KMS-11 (cell line): Measurements from ENCODE around the gene KIF7.
A peak's percentile ranks its signal among the peaks of the same experiment; 100 is the strongest.

Experiments used
- H2AFZ ChIP-seq: fragments of 200-600 bp; sonication (generic); 2 replicates; pipeline ENCODE4 v1.6.1; 2016; ENCODE audit warnings: antibody characterized with exemption, mixed run types, low read depth
- H3K27ac ChIP-seq: fragments of 200-600 bp; sonication (generic); 2 replicates; pipeline ENCODE4 v1.6.1; 2016; ENCODE audit warnings: mild to moderate bottlenecking, mixed run types
- H3K27me3 ChIP-seq: fragments of 200-600 bp; sonication (generic); 2 replicates; pipeline ENCODE4 v1.6.1; 2017; ENCODE audit warnings: mild to moderate bottlenecking, low read depth, mixed run types, moderate library complexity; ENCODE audit not compliant: insufficient read depth
- H3K36me3 ChIP-seq: fragments of 200-600 bp; sonication (generic); 2 replicates; pipeline ENCODE4 v1.6.1; 2017; ENCODE audit warnings: mild to moderate bottlenecking, mixed run types; ENCODE audit not compliant: insufficient read depth
- H3K4me1 ChIP-seq: fragments of 200-600 bp; sonication (generic); 2 replicates; pipeline ENCODE4 v1.6.1; 2016; ENCODE audit warnings: mild to moderate bottlenecking, low read depth, mixed run types; ENCODE audit not compliant: poor library complexity, severe bottlenecking
- H3K4me2 ChIP-seq: fragments of 200-600 bp; sonication (generic); 2 replicates; pipeline ENCODE4 v1.7.0; 2016; ENCODE audit warnings: mild to moderate bottlenecking, mixed run types
- H3K4me3 ChIP-seq: fragments of 200-600 bp; sonication (generic); IDR thresholded peaks from 2 replicates; pipeline ENCODE4 v1.6.1; 2017; ENCODE audit warnings: low read depth, low read length, mixed read lengths; ENCODE audit not compliant: insufficient read depth
- H3K79me2 ChIP-seq: fragments of 200-600 bp; sonication (generic); 2 replicates; pipeline ENCODE4 v1.6.1; 2016; ENCODE audit warnings: low read depth, mixed run types; ENCODE audit not compliant: insufficient read depth
- H3K9ac ChIP-seq: fragments of 200-600 bp; sonication (generic); 2 replicates; pipeline ENCODE4 v1.6.1; 2016; ENCODE audit warnings: mild to moderate bottlenecking, mixed run types
- H4K20me1 ChIP-seq: fragments of 200-600 bp; sonication (generic); 2 replicates; pipeline ENCODE4 v1.6.1; 2016; ENCODE audit warnings: mild to moderate bottlenecking, mixed run types; ENCODE audit not compliant: insufficient read depth
- CTCF ChIP-seq: fragments of 200-600 bp; sonication (generic); conservative IDR thresholded peaks from 2 replicates; pipeline ENCODE4 v1.6.1; 2017; ENCODE audit warnings: low read depth, mild to moderate bottlenecking, antibody characterized with exemption, low read length, moderate library complexity, mixed read lengths

The KIF7 gene

GRCh38 chr15:89649013-89649625, 6.1 kb downstream of the KIF7 start:
- Histone ChIP-seq H3K4me2 (no peak overlapping the region), H2AFZ (no peak overlapping the region), H4K20me1 (no peaks in the 10 kb centered on the region), H3K36me3 (no peaks in the 10 kb centered on the region), H3K27ac (no peak overlapping the region), H3K4me3 (no peak overlapping the region), H3K27me3 (no peaks in the 10 kb centered on the region), H3K9ac (no peak overlapping the region), H3K79me2 (no peaks in the 10 kb centered on the region), H3K4me1 (peaks cover 3% of the 10 kb centered on the region)
- TF ChIP-seq CTCF = no peak

GRCh38 chr15:89648106-89649012, 6.9 kb downstream of the KIF7 start:
- H3K79me2 ChIP-seq = no peaks in the 10 kb centered on the region
- no peak for TF ChIP-seq CTCF
- no peak overlapping the region for H3K4me2 ChIP-seq
- H3K4me3 ChIP-seq = no peak overlapping the region
- H3K9ac ChIP-seq = no peak overlapping the region
- H3K27me3 ChIP-seq = no peaks in the 10 kb centered on the region
- no peak overlapping the region for H3K27ac ChIP-seq
- no peak overlapping the region for H2AFZ ChIP-seq
- peaks cover 3% of the 10 kb centered on the region for H3K4me1 ChIP-seq
- no peaks in the 10 kb centered on the region for H4K20me1 ChIP-seq
- H3K36me3 ChIP-seq = no peaks in the 10 kb centered on the region

- H3K4me2 ChIP-seq = peak overlapping the region; percentile 76; the same call in 1 of the 2 replicates
- peak; percentile 86 for TF ChIP-seq CTCF
- H3K36me3 ChIP-seq = no peaks in the 10 kb centered on the region
- peaks cover 3% of the 10 kb centered on the region for H3K4me1 ChIP-seq
- no peak overlapping the region for H3K27ac ChIP-seq
- no peak overlapping the region for H3K9ac ChIP-seq
- H3K79me2 ChIP-seq = no peaks in the 10 kb centered on the region
- peak overlapping the region; percentile 43; the same call in 1 of the 2 replicates for H2AFZ ChIP-seq
- H3K27me3 ChIP-seq = no peaks in the 10 kb centered on the region
- H4K20me1 ChIP-seq = no peaks in the 10 kb centered on the region
- H3K4me3 ChIP-seq = no peak overlapping the region
Observed at GRCh38 chr15:89647191-89647851, 7.9 kb downstream of the KIF7 start.

GRCh38 chr15:89646416-89647141, 8.7 kb downstream of the KIF7 start:
- Histone ChIP-seq H3K27me3 (no peaks in the 10 kb centered on the region), H2AFZ (peak overlapping the region; percentile 43; the same call in 1 of the 2 replicates), H3K36me3 (no peaks in the 10 kb centered on the region), H3K4me2 (no peak overlapping the region), H4K20me1 (no peaks in the 10 kb centered on the region), H3K4me3 (no peak overlapping the region), H3K4me1 (peaks cover 3% of the 10 kb centered on the region), H3K9ac (no peak overlapping the region), H3K27ac (no peak overlapping the region), H3K79me2 (no peaks in the 10 kb centered on the region)
- no peak for TF ChIP-seq CTCF
